ENCODE measurements around the gene TFDP2. TPM values are rescaled to one million over a fixed set of nuclear protein-coding genes. Genes with fewer than 3 reads are reported as not detected.

TFDP2 gene
- total and polyA plus RNA-seq, 3 experiments from 2014 or later, result 22.6 to 38.3 (median 31.0) TPM

DNA sequence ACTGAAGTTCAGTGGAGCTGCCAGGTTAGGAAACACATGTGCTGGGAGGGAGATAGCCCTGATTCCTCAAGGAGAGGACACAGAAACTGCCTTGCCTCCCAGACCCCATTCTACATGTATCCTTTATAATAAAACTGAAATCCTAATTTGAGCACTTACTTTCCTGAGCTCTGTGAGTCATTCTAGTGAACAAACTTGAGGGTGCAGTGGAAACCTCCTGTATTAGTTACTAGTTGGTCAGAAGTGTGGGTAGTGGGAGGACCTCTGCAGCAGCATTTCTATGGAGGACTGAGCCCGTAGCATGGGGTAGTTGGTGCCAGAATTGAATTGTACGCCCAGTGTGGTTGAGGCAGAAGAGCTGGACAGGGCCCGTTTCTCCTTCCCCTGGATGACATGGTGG lies 249.0 kb downstream of the TFDP2 start:
- DNase-seq, result no peak
- Mint-ChIP-seq H3K4me3 (no peak overlapping the region), H3K36me3 (peaks cover 13 to 30% (median 23%) of the 10 kb centered on the region in 3 donors), H3K27me3 (no peaks in the 10 kb centered on the region), H3K9me3 (peaks cover 5 to 12% (median 7%) of the 10 kb centered on the region in 5 donors), H3K4me1 (peaks cover 12 to 44% (median 29%) of the 10 kb centered on the region in 3 donors), H3K27ac (no peak overlapping the region)
- no peak overlapping the region for H3K27ac ChIP-seq (ENCODE audit: low read depth, low read length)
- H3K4me1 ChIP-seq (ENCODE audit: insufficient read depth, low read length), result no peaks in the 10 kb centered on the region
- POLR2A ChIA-PET, result no interaction called here
- no peak overlapping the region for H3K4me3 ChIP-seq (ENCODE audit: low read length)
- no peaks in the 10 kb centered on the region for H3K27me3 ChIP-seq (ENCODE audit: insufficient read depth, low read length, poor library complexity, severe bottlenecking)
- no peaks in the 10 kb centered on the region for H3K36me3 ChIP-seq (ENCODE audit: insufficient read depth, low read length)
- CTCF ChIA-PET, result no interaction called here
- no peaks in the 10 kb centered on the region for H3K9me3 ChIP-seq (ENCODE audit: low read length)

DNA sequence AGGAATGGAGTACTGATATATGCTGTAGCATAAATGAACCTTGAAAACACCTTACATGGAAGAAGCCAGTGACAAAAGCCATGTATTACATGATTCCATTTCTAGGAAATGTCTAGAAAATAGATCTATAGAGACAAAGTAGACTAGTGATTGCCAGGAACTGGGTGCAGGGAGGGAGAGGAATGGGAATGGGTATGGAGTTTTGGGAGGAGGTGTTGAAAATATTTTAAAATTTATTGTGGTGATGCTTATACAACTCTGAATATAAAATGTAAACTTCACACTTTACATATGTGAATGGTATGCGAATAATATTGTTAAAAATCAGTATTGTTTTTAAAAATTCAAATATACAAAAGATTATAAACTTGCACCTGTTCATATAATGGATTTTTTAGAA lies 250.4 kb downstream of the TFDP2 start:
- H3K4me3 Mint-ChIP-seq, result peak overlapping the region in 1 of 7 donors; percentile 16
- H3K4me1 Mint-ChIP-seq, result peaks cover 12 to 47% (median 31%) of the 10 kb centered on the region in 3 donors
- H3K27ac Mint-ChIP-seq, result no peak overlapping the region
- H3K36me3 ChIP-seq (ENCODE audit: insufficient read depth, low read length), result no peaks in the 10 kb centered on the region
- H3K27ac ChIP-seq (ENCODE audit: low read depth, low read length), result no peak overlapping the region
- ChIA-PET POLR2A (no interaction called here), CTCF (no interaction called here)
- H3K4me1 ChIP-seq (ENCODE audit: insufficient read depth, low read length), result no peaks in the 10 kb centered on the region
- peaks cover 12 to 27% (median 27%) of the 10 kb centered on the region in 3 donors for H3K36me3 Mint-ChIP-seq
- no peak for DNase-seq
- H3K9me3 ChIP-seq (ENCODE audit: low read length), result no peaks in the 10 kb centered on the region
- peaks cover 5 to 12% (median 7%) of the 10 kb centered on the region in 5 donors for H3K9me3 Mint-ChIP-seq
- H3K4me3 ChIP-seq (ENCODE audit: low read length), result no peak overlapping the region
- H3K27me3 Mint-ChIP-seq, result no peaks in the 10 kb centered on the region
- H3K27me3 ChIP-seq (ENCODE audit: insufficient read depth, low read length, poor library complexity, severe bottlenecking), result no peaks in the 10 kb centered on the region

DNA sequence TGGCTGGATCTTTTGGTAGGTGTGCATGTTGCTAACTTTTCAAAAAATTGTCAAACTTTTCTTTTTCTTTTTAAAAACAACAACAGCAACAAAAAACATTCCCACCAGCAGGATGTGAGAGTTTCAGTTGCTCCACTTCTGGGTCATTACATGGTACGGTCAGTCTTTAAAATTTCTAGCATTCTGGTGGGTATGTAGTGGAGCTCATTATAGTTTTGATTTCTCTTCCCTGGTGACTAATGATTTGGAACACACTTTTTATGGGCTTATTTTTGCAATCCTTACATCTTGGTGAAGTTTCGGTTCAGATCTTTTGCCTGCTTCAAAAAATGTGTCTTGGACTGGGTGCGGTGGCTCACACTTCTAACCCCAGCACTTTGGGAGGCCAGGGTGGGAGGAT lies 253.6 kb downstream of the TFDP2 start:
- Mint-ChIP-seq H3K4me3 (no peak overlapping the region), H3K9me3 (peaks cover 5 to 12% (median 7%) of the 10 kb centered on the region in 5 donors), H3K4me1 (peaks cover 20 to 50% (median 40%) of the 10 kb centered on the region in 3 donors), H3K27ac (no peak overlapping the region), H3K36me3 (peaks cover 15 to 27% (median 25%) of the 10 kb centered on the region in 3 donors), H3K27me3 (no peaks in the 10 kb centered on the region)
- DNase-seq, result no peak
- Histone ChIP-seq H3K27me3 (ENCODE audit: insufficient read depth, low read length, poor library complexity, severe bottlenecking) (no peaks in the 10 kb centered on the region), H3K9me3 (ENCODE audit: low read length) (no peaks in the 10 kb centered on the region), H3K4me1 (ENCODE audit: insufficient read depth, low read length) (no peaks in the 10 kb centered on the region), H3K36me3 (ENCODE audit: insufficient read depth, low read length) (no peaks in the 10 kb centered on the region), H3K27ac (ENCODE audit: low read depth, low read length) (no peak overlapping the region), H3K4me3 (ENCODE audit: low read length) (no peak overlapping the region)
- ChIA-PET CTCF (no interaction called here), POLR2A (no interaction called here)

DNA sequence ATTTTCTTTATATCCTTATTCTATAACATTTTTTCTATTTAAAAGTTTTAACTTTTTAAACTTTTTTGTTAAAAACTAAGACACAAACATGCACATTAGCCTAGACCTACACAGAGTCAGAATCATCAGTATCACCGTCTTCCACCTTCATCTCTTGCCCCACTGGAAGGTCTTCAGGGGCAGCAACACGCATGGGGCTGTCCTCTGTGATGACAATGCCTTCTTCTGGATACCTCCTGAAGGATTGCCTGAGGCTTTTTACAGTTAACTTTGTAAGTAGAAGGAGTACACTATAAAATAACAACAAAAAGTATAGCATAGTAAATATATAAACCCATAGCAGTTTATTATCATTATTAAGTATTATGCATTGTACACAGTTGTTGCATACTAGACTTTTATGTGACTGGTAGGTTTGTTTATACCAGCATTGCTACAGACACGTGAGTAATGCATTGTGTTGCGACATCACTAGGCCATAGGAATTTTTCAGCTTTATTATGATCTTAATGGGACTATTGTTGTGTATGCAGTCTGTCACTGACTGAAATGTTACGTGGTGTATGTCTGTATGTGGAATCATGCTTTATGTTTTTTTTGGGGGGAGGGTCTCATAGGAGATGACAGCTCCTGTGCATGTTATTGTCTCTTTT lies 254.7 kb downstream of the TFDP2 start:
- ChIA-PET POLR2A (no interaction called here), CTCF (no interaction called here)
- no peaks in the 10 kb centered on the region for H3K4me1 ChIP-seq (ENCODE audit: insufficient read depth, low read length)
- H3K27ac ChIP-seq (ENCODE audit: low read depth, low read length), result no peak overlapping the region
- no peaks in the 10 kb centered on the region for H3K36me3 ChIP-seq (ENCODE audit: insufficient read depth, low read length)
- Mint-ChIP-seq H3K27ac (no peak overlapping the region), H3K9me3 (peaks cover 0 to 8% (median 2%) of the 10 kb centered on the region in 5 donors), H3K4me1 (peaks cover 21 to 52% (median 42%) of the 10 kb centered on the region in 3 donors), H3K27me3 (no peaks in the 10 kb centered on the region), H3K36me3 (peaks cover 15 to 25% (median 20%) of the 10 kb centered on the region in 3 donors), H3K4me3 (no peak overlapping the region)
- H3K27me3 ChIP-seq (ENCODE audit: insufficient read depth, low read length, poor library complexity, severe bottlenecking), result no peaks in the 10 kb centered on the region
- no peak for DNase-seq
- H3K4me3 ChIP-seq (ENCODE audit: low read length), result no peak overlapping the region
- H3K9me3 ChIP-seq (ENCODE audit: low read length), result no peaks in the 10 kb centered on the region

Other genes starting within 250 kb of the TFDP2 start
- gene GK5, start 76.0 kb upstream of the TFDP2 start, total RNA-seq, result 10 to 100 TPM; 16.7 to 17.1 TPM
- gene GK5, start 76.0 kb upstream of the TFDP2 start, polyA plus RNA-seq, result 6.5 TPM